SK-N-SH (cell line): ENCODE data around the gene LIMS2. TPM values are rescaled to one million over a fixed set of nuclear protein-coding genes. Genes with fewer than 3 reads are reported as not detected.

ENCODE experiments used
- CTCF ChIA-PET: fragments of 300-600, 350-600 bp; formaldehyde crosslinking; extraction: SDS; loops from one replicate; lab custom pipeline; 2021; lab: Yijun Ruan, JAX
- POLR2A ChIA-PET: fragments of 350-600 bp; sonication (Branson Sonifier 250); formaldehyde crosslinking; extraction: SDS; loops from one replicate; lab custom pipeline; 2020; ENCODE audit warnings: antibody characterized with exemption, inconsistent platforms; lab: Yijun Ruan, JAX
- DNase-seq: peaks from one replicate; pipeline ENCODE4 v3.0.0; 2012
- H2AFZ ChIP-seq: fragments of 200-600 bp; sonication (generic); 2 replicates; pipeline ENCODE4 v1.8.1; 2016; ENCODE audit warnings: antibody characterized with exemption, mild to moderate bottlenecking, low read depth
- H3F3A ChIP-seq: fragments of 200-600 bp; sonication (generic); replicated peaks from 2 replicates; pipeline ENCODE3; 2016; ENCODE audit warnings: antibody characterized with exemption, mild to moderate bottlenecking; ENCODE audit not compliant: insufficient read depth
- H3K27ac ChIP-seq, 2 experiments: fragments of 200-500 bp in 1 of 2; fragments of 200-600 bp in 1 of 2; sonication (Bioruptor generic) in 1 of 2; sonication (generic), shearing (Covaris generic) in 1 of 2; 2 replicates each; pipeline versions ENCODE4 v1.5.1 to v1.6.1; 2014 to 2016; ENCODE audit warnings: low read depth in 2 of 2, inconsistent platforms in 1 of 2, low read length in 1 of 2, mild to moderate bottlenecking in 1 of 2, mixed read lengths in 1 of 2
- H3K27me3 ChIP-seq: fragments of 200-600 bp; sonication (generic), shearing (Covaris generic); 2 replicates; pipeline ENCODE4 v1.6.1; 2016; ENCODE audit warnings: mixed run types; ENCODE audit not compliant: insufficient read depth
- H3K36me3 ChIP-seq, 2 experiments: fragments of 200-500 bp in 1 of 2; fragments of 200-600 bp in 1 of 2; sonication (Bioruptor generic) in 1 of 2; sonication (generic) in 1 of 2; replicated peaks in 1 of 2; 2 replicates each; pipeline versions ENCODE3 to v1.5.1; 2014 to 2016; ENCODE audit warnings: low read length in 1 of 2, mild to moderate bottlenecking in 1 of 2; ENCODE audit not compliant: insufficient read depth in 2 of 2, control insufficient read depth in 1 of 2
- H3K4me1 ChIP-seq, 2 experiments: fragments of 200-500 bp in 1 of 2; fragments of 200-600 bp in 1 of 2; sonication (Bioruptor generic) in 1 of 2; sonication (generic), shearing (Covaris generic) in 1 of 2; 2 replicates each; pipeline versions ENCODE4 v1.5.1 to v1.6.1; 2014 to 2016; ENCODE audit warnings: low read depth in 1 of 2, low read length in 1 of 2, mixed run types in 1 of 2; ENCODE audit not compliant: insufficient read depth in 2 of 2, control insufficient read depth in 1 of 2
- H3K4me2 ChIP-seq: fragments of 200-600 bp; sonication (generic), shearing (Covaris generic); 2 replicates; pipeline ENCODE4 v1.6.1; 2017; ENCODE audit warnings: mixed run types
- H3K4me3 ChIP-seq, 2 experiments: fragments of 200-500 bp in 1 of 2; fragments of 200-600 bp in 1 of 2; sonication (Bioruptor generic) in 1 of 2; sonication (generic), shearing (Covaris generic) in 1 of 2; 2 replicates each; pipeline versions ENCODE4 v1.5.1 to v1.8.1; 2014 to 2016; ENCODE audit warnings: low read depth in 2 of 2, inconsistent platforms in 1 of 2, low read length in 1 of 2, mild to moderate bottlenecking in 1 of 2, mixed read lengths in 1 of 2, moderate library complexity in 1 of 2
- H3K79me2 ChIP-seq: fragments of 200-600 bp; sonication (generic); 2 replicates; pipeline ENCODE4 v1.8.1; 2017; ENCODE audit warnings: mild to moderate bottlenecking; ENCODE audit not compliant: insufficient read depth
- H3K9ac ChIP-seq: fragments of 200-600 bp; sonication (generic); 2 replicates; pipeline ENCODE4 v1.6.1; 2017; ENCODE audit warnings: mixed run types
- H3K9me2 ChIP-seq: fragments of 200-600 bp; sonication (generic); 2 replicates; pipeline ENCODE4 v1.6.1; 2017; ENCODE audit warnings: mixed run types
- H3K9me3 ChIP-seq: fragments of 200-600 bp; sonication (generic); 2 replicates; pipeline ENCODE4 v1.6.1; 2017; ENCODE audit warnings: mixed run types, mild to moderate bottlenecking, moderate library complexity
- H4K20me1 ChIP-seq: fragments of 200-600 bp; sonication (generic); 2 replicates; pipeline ENCODE4 v1.6.1; 2017; ENCODE audit warnings: mild to moderate bottlenecking, mixed run types; ENCODE audit not compliant: insufficient read depth
- CHD2 ChIP-seq: fragments of 150-350 bp; IDR thresholded peaks from 2 replicates; pipeline ENCODE4 v1.6.1; 2018; ENCODE audit warnings: low read length; ENCODE audit not compliant: partially characterized antibody
- ELF1 ChIP-seq: IDR thresholded peaks from 2 replicates; pipeline ENCODE4 v1.4.0; 2012
- EP300 ChIP-seq, 2 experiments: IDR thresholded peaks; 2 replicates each; pipeline versions ENCODE4 v1.4.0 to v1.6.1; 2012; ENCODE audit warnings: borderline replicate concordance in 1 of 2, low read depth in 1 of 2, low read length in 1 of 2
- EZH2phosphoT487 ChIP-seq: fragments of 200-600 bp; sonication (generic); IDR thresholded peaks from 2 replicates; pipeline ENCODE4 v1.6.1; 2017; ENCODE audit warnings: low read depth, mixed run types, mild to moderate bottlenecking, antibody characterized with exemption, moderate library complexity, borderline replicate concordance
- FOXJ3 ChIP-seq: sonication (generic); formaldehyde crosslinking; IDR thresholded peaks from 2 replicates; pipeline ENCODE4 v1.5.1; 2020; ENCODE audit warnings: mild to moderate bottlenecking, missing genetic modification reagents
- FOXM1 ChIP-seq: IDR thresholded peaks from 2 replicates; pipeline ENCODE4 v1.4.0; 2012; ENCODE audit warnings: low read depth, mild to moderate bottlenecking
- GATA2 ChIP-seq: sonication (generic); formaldehyde crosslinking; IDR thresholded peaks from 2 replicates; pipeline ENCODE4 v1.5.0; 2020; ENCODE audit warnings: mild to moderate bottlenecking, missing genetic modification reagents
- MXI1 ChIP-seq: IDR thresholded peaks from 2 replicates; pipeline ENCODE4 v1.6.1; 2012; ENCODE audit warnings: mild to moderate bottlenecking, low read depth, low read length, improper control_type of control experiment
- POLR2AphosphoS5 ChIP-seq: IDR thresholded peaks from 2 replicates; pipeline ENCODE4 v1.6.1; 2012; ENCODE audit warnings: low read depth, low read length
- RXRA ChIP-seq: IDR thresholded peaks from 2 replicates; pipeline ENCODE4 v1.4.0; 2012; ENCODE audit warnings: low read depth, mild to moderate bottlenecking, borderline replicate concordance
- SIN3A ChIP-seq: IDR thresholded peaks from 2 replicates; pipeline ENCODE4 v1.6.1; 2012; ENCODE audit warnings: low read depth, mild to moderate bottlenecking, low read length, moderate library complexity, borderline replicate concordance
- SMC3 ChIP-seq: IDR thresholded peaks from 2 replicates; pipeline ENCODE4 v1.6.1; 2012; ENCODE audit warnings: low read depth, low read length, improper control_type of control experiment
- TAF1 ChIP-seq: IDR thresholded peaks from 2 replicates; pipeline ENCODE4 v1.6.1; 2012; ENCODE audit warnings: low read depth, mild to moderate bottlenecking, low read length, moderate library complexity, borderline replicate concordance
- TEAD4 ChIP-seq: IDR thresholded peaks from 2 replicates; pipeline ENCODE4 v1.4.0; 2012; ENCODE audit warnings: mild to moderate bottlenecking, borderline replicate concordance; ENCODE audit not compliant: insufficient read depth
- WGBS: methylation state at CpG from one replicate; pipeline ENCODE4 v1.1.6; 2017; ENCODE audit warnings: low lambda C conversion rate; 5-methylcytosine and 5-hydroxymethylcytosine counted together
- polyA plus RNA-seq, 3 experiments: library from polyadenylated mRNA; depleted of rRNA; stranded (reverse); fragments of >200 nt; gene quantifications; 2 replicates each; pipeline ENCODE4 v1.2.3, GENCODE V29; 2012
- TF ChIP-seq, protein P1 (sequence below): IDR thresholded peaks from 2 replicates; pipeline ENCODE4 v1.6.1; 2012; ENCODE audit warnings: mild to moderate bottlenecking, low read depth, low read length, moderate library complexity

Gene LIMS2
- polyA plus RNA-seq, 1 of the 3 experiments (the other 2 are of a cell fraction), result 2.7 TPM

DNA sequence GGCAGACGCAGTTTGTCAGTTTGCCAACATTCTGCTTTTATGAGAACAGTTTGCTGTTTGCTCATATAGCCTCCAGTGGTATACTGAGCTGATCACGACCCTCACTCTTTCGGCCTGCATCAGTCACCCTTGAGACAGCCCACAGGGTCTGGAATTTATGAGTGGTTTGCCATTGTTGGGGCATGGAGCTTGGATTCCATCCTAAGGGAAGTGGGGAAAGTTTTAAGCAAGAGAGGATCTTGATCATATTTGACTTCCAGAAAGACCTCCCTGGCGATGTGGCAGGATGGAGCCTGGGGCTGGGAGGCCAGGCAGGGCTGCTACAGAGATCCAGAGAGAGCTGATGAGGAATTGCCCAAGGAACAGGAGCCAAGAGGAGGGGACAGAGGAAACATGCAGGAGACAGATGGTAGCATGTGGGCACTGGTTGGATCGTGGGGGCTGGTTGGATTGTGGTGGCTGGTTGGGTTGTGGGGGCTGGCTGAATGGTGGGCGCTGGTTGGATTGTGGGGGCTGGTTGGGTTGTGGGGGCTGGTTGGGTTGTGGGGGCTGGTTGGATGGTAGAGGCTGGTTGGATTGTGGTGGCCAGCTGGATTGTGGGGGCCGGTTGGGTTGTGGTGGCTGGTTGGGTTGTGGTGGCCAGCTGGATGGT is 56.7 kb downstream of the LIMS2 start:
- Histone ChIP-seq H2AFZ (no peak overlapping the region), H3K9me2 (no peaks in the 10 kb centered on the region), H3K79me2 (no peaks in the 10 kb centered on the region), H3K27me3 (no peaks in the 10 kb centered on the region), H3K4me2 (no peak overlapping the region), H3K4me3 (no peak overlapping the region), H3K9me3 (no peaks in the 10 kb centered on the region), H3K4me1 (no peaks in the 10 kb centered on the region; a peak in 1 of 4 replicates), H4K20me1 (no peaks in the 10 kb centered on the region), H3F3A (no peaks in the 10 kb centered on the region), H3K27ac (no peak overlapping the region), H3K9ac (no peak overlapping the region), H3K36me3 (no peaks in the 10 kb centered on the region)
- ChIA-PET CTCF (interaction anchor here (1.2 kb wide), 1 partner anchor 31 kb away, joined by 3 read pairs; no protein-coding TSS in a partner anchor), POLR2A (no interaction called here)
- WGBS, result 69% methylated on average over 7 of the region's 7 CpGs
- TF ChIP-seq GATA2 (CRISPR knock-in tag) (no peak), EP300 (IDR thresholded peaks at IDR 0.05; ENCODE audit: borderline replicate concordance in 1 of 2, low read depth in 1 of 2, low read length in 1 of 2) (no peak), RXRA (no peak), FOXJ3 (CRISPR knock-in tag) (no peak)
- TF ChIP-seq, protein P1, sequence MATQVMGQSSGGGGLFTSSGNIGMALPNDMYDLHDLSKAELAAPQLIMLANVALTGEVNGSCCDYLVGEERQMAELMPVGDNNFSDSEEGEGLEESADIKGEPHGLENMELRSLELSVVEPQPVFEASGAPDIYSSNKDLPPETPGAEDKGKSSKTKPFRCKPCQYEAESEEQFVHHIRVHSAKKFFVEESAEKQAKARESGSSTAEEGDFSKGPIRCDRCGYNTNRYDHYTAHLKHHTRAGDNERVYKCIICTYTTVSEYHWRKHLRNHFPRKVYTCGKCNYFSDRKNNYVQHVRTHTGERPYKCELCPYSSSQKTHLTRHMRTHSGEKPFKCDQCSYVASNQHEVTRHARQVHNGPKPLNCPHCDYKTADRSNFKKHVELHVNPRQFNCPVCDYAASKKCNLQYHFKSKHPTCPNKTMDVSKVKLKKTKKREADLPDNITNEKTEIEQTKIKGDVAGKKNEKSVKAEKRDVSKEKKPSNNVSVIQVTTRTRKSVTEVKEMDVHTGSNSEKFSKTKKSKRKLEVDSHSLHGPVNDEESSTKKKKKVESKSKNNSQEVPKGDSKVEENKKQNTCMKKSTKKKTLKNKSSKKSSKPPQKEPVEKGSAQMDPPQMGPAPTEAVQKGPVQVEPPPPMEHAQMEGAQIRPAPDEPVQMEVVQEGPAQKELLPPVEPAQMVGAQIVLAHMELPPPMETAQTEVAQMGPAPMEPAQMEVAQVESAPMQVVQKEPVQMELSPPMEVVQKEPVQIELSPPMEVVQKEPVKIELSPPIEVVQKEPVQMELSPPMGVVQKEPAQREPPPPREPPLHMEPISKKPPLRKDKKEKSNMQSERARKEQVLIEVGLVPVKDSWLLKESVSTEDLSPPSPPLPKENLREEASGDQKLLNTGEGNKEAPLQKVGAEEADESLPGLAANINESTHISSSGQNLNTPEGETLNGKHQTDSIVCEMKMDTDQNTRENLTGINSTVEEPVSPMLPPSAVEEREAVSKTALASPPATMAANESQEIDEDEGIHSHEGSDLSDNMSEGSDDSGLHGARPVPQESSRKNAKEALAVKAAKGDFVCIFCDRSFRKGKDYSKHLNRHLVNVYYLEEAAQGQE, result no peak
- peak; percentile 15 for DNase-seq

DNA sequence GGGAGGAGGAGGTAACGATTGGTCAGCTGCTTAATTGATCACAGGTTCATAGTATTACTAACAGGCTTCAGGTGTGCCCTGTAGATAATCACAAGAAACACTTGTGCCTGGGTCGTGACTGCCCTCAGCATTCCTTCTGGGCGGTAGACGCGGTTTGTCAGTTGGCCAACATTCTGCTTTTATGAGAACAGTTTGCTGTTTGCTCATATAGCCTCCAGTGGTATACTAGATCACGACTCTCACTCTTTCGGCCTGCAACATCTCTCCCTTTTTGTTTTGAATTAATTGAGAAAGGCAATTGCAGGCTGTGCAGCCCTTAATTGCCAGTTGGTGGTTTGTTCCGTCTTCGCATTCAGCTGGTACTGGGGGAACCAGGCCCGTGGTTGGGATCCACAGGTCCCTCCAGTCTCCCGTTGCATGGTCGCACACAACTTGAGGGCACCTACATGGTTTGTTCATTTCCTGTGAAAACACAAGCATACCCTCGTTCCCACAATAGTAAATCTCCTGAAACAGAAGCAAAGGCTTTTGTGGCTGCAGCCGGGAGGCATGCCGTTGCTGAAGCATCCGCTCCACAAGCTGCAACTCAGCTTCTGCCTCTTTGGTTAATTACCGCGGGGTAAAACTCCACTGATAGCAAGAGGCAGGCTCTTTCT is 59.7 kb downstream of the LIMS2 start:
- no peaks in the 10 kb centered on the region for H3K79me2 ChIP-seq
- no peaks in the 10 kb centered on the region for H4K20me1 ChIP-seq
- peak; percentile 3 for DNase-seq
- ChIA-PET POLR2A (no interaction called here), CTCF (no interaction called here)
- no peak overlapping the region for H3K4me3 ChIP-seq
- H3K36me3 ChIP-seq, result no peaks in the 10 kb centered on the region
- H3K9me3 ChIP-seq, result no peaks in the 10 kb centered on the region; the same call in 1 of the 2 replicates
- H3K4me1 ChIP-seq, result no peaks in the 10 kb centered on the region; a peak in 1 of 4 replicates
- no peak overlapping the region for H3K27ac ChIP-seq
- no peak overlapping the region for H2AFZ ChIP-seq
- H3K4me2 ChIP-seq, result no peak overlapping the region
- TF ChIP-seq ELF1 (no peak), SMC3 (no peak), POLR2AphosphoS5 (no peak), CHD2 (no peak), SIN3A (no peak), MXI1 (no peak), FOXM1 (no peak), TEAD4 (no peak), TAF1 (no peak), GATA2 (CRISPR knock-in tag) (no peak), EZH2phosphoT487 (no peak)
- no peak overlapping the region for H3K9ac ChIP-seq
- no peaks in the 10 kb centered on the region for H3K27me3 ChIP-seq
- WGBS, result 80% methylated on average over 18 of the region's 18 CpGs
- H3K9me2 ChIP-seq, result no peaks in the 10 kb centered on the region
- H3F3A ChIP-seq, result no peaks in the 10 kb centered on the region
